Stimulated activated CD4-positive, alpha-beta T cell treated with anti-CD3 and anti-CD28 coated beads, TNF-alpha, amount 100 ng/mL, for 24 hours (primary cell): ENCODE data around the gene DCLK1.

Experiments
- DNase-seq, 3 experiments: peaks; one replicate each; pipeline ENCODE4 v3.0.0-alpha.2; 2020; ENCODE audit warnings: low read depth in 3 of 3

DCLK1 gene

DNA sequence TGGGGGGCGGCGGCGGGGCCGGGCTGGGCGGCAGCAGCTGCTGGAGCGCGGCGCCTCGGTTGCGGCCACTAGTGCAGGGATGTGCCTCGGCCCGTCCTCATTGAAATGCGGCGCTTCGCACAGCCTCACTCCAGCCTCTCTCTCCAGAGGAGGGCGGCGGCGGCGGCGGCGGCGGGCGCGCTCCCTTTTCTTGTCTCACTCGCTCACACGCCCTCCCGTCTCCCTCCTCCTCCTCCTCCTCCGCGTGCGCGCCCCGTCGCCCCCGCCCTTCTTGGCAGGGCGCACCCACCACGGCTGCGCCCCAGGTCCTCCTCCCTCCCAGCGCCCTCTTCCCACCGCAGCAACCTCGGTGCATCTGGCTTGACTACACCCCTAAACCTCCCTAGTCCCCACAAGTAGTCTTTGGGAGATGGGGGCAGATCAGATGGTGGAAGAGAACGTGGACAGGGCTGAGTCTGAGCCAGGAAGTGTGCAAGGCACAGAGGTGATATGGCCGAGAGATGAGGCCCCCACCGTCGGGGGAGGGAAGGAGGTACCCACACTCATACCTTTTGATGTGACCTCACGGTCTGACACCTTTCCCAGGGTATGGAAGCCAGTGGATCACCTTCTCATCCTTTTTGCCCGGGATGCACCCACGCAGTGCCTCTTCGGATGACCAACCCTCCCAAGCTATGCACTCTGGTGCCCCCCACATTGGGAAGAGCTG, at the start of gene DCLK1:
DCLK1 (minus strand) TSS at position 161 of the 709 bp plus-strand sequence.
- no peak for DNase-seq

DNA sequence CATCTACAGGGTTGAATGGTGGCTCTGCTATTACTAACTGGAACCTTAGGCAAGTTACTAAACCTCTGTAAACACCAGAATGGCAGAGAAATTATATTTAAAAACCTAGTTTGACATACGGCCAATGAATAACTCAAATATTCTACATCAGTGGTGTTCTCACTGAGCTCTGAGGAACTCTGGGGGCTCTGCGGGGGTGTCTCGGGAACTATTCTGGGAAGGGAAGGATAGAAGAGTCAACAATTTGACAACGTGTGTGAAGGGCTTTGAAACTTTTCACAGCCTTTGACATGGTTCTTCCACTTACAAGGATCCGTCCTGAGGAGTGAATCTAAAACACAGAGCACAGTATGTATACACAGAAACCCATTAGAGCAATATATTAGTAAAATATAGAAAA, 44.4 kb upstream of the DCLK1 start:
- no peak for DNase-seq

DNA sequence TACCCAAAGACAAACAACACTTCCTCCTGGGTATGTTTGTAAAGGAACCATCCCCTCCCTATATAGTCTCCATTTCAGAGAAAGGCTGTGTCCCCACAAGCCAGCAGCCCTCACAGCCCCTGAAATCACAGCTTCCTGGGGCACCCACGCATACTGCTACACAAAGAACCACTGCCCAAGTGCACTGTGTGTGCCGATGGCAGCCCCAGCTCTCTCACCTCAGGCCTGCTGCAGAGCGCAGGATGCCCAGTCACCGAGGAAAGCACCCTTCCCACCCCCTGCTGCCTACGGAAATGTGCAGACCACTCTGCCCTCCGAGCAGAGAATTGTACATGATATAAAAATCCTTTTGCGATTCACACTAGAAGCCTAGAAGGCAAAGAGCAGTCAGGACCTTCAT, 43.7 kb upstream of the DCLK1 start:
- DNase-seq, result no peak

DNA sequence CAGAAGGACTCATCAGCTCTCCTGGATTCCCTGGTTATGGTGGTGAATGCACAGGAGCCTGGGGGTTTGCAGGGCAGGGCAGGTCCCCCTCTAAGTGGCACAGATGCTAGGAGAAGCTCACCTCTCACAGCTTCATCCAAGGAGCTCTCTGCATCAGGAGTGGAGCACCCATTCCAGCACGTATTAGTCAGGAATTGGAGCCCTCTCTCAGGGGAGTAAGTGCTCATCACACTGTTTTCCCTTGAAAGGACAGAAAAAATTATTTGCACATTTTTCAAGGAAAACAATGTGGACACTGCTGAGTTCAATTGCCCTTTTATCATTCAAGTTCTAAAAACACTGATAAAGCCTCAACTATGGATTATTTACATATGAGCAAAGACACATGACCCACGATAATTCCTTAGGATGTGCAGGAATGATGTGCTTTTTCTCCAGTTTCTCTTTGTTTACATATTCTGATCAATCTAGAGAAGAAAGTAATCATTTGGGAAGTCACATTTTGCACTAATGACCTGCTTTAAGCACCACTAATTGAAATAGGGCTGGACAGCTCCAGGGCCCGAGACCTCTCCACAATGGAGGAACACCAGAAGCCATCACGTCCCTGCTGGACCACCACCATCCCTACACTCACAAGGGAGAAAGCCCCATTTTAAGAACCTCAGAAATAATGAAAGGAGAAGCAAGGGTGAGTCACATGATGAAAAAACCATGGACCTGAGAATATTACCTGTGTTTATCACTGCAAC, 42.6 kb upstream of the DCLK1 start:
- DNase-seq, result no peak

DNA sequence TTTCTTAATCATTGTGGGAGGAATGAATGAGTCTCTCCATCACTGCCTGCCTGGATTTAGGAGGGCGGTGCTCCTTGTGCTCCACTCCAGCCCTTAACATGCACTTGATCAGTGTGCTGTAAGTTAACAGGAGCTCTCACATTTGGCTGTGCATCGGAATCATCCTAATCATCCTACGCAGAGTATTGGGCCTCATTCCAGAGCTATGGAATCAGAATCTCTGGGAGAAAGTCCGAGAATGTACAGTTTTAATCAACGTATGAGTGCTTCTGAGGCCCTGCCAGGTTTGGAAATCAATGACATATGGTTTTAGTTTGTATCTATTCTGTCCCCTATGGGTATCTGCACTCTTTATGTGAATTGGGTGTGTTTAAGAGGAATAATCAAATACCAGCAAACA, 34.9 kb upstream of the DCLK1 start:
- DNase-seq, result no peak

DNA sequence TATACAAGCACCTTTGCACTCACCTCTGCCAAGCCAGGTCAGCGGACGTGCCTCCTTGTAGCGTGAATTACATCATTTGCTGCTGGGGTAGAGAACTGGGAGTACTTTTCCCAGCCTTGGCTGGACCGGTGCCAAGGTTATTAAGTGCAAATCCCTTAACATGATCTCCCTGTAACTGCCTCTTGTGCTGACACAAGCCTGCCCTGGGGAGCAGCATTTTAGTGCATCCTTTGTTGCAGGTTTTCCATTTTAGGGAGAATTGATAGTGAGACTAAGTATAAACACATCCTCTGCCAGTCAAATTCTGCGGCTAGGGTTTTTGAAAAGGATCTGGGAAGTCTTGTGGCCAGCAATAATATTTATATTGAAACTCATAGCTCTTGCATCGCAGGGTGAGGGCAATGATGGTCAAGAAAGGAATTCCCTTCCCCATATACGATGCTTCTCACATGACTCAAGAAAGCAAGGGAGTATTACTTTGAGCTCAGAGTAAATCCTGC, 32.7 kb upstream of the DCLK1 start:
- DNase-seq, result no peak

DNA sequence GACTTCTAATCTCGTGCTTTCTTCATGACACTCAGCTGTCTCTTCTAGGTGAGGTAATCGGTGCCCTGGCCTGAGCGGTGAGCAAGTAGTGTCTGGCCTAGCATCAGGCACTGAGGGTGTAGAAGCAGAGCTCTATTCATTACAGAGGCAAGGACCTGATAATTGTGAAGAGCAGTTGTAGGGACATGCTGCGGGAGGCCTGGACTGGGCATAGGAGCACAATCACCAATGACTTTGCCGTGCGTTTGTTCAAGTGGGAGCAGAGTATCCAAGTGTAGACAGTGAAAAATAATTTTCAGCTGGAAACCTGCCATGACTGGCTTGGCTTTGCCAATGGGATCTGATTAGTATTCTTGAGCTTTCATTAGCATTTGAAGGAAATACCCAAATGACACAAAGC, 32.1 kb upstream of the DCLK1 start:
- no peak for DNase-seq

DNA sequence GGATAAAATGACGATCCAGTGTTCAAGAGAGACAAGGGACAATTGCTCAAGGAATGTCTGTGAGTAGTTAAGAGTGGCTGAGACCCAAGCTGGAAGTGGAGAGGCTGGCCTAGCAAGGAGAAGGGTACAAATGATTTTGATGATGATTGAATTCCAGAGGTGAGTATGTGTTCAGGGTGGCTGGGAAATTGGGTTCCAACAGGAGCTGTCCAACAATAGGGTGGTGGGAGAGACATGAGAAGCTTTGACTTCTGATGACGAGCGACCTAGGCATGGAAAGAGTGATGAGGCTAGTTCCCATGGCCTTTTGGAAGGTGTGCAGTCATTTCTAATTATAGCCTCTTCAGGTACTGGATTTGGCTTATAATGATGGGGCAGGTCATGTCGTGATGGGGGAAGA, 29.1 kb upstream of the DCLK1 start:
- DNase-seq, result no peak

DNA sequence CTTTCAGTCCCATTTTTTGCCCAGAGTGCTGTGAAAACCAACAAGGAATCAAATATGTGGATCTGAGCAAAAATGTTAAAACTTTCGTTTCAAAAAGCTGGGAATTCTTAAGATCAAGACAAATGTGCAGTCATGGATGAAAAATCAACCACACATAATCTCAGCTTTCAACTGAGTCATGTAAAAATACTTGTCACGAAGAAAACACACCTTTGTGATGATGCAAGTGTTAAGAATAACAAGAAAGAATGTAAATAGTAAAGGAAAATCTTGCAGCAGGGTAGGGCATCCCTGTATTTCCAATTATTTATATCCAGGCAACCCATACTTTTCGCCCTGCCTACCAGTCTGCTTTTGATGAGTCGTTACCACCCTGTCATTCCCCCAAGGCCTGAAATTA, 27.4 kb upstream of the DCLK1 start:
- no peak for DNase-seq

DNA sequence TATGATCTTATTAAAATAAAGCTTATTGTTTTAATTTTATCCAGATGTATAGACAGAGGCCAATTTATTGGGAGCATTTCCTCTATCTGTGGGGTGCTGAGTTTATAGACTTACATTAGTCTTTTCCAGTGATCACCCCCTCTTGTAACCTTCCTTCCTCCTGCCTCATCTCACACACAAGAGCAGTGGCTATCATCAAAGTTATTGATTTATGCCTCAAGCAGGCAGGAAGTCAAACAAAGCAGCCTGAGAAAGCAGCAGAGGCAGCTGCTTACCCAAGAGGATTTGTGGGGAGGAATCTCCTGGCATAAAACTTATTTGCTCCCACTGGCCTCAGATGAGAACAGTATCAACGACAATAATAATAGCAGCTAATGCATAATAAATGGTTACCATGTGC, 26.3 kb upstream of the DCLK1 start:
- DNase-seq, result no peak

DNA sequence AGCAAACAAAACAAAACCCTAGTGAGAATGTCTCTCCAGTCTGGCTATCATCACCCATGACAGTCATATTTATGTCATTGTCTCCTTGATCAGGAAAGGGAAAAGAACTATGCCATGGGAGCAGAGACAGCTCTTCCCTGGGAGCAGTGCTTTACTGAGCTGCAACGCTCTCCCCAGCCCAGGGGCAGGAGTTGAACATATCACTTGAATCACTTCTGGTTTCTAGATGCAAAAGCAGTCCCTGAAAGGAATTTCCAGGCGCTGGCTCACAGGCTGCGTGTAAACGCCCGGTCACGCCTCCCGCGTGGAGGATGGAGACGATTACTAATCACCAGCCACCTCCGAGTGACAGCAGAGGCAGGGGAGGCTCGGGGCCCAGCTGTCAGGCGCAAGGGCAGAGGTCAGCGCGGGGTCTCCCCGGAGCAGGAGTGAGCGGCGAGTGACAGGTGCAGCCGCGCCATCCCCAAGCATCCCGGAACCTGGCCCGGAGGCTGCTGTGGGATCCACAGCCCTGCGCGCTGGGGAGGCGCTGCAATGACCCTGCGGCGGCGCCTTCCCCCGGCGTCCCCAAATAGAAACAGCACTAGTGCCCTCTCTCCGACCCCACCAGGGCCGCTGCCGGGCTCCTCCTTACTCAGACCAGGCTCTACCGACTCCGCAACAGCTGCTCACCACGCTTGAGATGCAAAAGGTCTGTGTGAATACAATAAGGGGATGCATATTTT, 23.5 kb upstream of the DCLK1 start:
- DNase-seq, result no peak

DNA sequence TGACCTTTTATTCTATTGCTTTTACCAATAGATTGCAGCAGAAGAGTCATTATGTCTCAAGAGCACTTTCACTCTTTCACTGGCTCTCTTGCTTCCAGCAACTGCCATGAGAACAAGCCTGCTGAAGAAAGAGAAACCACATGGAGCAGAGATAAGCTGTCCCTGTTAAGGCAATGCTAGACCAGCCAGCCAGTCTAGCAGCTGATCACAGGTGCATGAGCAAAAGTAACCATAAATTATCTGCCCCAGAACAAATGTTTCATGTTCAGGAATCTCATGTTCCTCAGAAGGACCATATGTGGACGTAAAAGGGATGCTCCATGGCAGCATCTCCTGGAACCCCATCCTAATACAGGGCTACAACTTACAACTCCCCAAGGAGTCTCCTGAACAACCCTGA, 20.4 kb upstream of the DCLK1 start:
- DNase-seq, result no peak

DNA sequence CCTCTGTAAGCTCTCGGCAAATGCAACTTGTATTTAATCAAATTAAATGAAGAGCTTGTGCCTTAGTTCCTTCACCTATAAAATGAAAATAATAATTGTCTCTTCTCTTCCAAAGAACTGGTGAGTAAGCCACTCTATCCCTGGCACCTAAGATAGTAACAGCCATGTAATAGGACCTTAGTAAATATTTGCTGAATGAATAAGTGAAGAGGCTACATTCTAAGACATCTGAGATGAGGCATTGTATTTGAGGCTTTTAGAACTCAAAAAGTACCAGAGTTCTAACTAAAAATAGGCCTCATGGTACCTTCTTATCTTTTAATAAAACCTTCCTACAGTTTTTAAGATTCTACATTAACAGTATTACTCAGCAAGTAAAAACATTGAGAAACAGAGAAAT, 17.3 kb upstream of the DCLK1 start:
- DNase-seq, result no peak

DNA sequence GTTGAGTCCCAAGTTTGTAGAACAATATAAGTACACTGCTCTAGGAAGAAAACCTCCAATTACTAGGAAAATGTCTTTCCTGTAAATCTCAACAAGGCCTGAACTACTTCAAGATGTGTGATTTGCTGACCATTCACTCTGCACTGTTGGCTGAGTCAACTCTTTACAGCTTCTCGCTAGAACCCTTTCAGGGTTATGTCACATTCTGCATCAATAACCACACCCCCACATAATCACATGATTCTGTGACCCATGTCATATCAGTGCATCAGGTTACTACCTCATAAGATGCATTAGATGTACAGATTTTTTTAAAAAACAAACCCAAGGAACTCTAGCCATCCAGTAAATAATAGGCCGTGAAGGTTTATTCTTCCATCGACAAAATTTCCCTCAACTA, 16.1 kb upstream of the DCLK1 start:
- no peak for DNase-seq

DNA sequence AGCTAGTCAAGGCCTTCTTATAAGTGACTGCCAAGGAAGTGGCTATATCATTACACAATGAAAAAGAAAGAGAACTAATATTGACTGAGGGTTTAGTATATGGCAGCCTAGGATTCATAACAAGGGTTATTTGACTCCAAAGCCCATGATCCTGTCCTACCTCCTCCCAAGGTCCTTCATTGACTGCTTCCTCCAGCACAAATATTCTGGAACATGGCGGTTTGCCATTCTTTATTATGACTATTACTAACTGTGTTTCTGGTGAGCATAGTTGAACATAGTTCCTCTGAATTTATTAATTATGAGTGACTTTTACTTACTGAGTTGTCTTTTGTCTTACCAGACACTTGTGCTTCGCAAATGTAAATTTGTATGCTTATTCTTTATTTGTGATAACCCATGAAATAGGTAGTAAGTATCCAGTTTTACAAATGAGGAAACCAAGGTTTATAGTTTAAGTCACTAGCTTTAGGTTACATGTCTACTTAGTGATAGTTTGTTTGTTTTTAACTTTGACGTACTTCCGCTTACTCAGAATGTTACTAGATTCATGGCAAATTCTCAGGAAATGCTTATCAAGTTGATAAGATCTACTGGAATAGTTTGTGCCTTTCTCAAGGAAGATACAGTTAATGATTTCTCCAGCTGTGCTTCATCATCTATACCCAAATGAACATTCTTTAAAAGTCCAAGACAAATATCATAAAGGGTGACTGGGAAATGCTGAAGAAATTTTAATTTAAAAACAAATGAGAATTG, 15.5 kb upstream of the DCLK1 start:
- no peak for DNase-seq

DNA sequence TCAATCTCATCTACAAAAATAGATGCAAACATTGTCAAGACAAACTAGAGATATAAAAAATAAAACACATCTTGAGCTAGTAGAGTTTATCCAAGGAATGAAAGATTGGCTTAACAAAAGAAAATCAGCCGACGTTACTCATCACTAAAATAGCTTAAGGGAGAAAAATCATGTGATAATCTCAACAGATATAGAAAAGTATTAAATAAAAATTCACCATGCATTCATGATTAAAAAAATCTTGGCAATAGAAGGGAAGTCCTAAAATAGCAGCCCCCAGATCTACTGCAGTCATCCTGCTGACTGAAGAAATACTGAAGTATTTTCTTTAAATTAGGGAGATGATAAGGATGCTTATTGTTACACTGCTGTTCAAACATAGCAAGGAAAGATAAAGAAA, 12.6 kb upstream of the DCLK1 start:
- DNase-seq, result no peak

DNA sequence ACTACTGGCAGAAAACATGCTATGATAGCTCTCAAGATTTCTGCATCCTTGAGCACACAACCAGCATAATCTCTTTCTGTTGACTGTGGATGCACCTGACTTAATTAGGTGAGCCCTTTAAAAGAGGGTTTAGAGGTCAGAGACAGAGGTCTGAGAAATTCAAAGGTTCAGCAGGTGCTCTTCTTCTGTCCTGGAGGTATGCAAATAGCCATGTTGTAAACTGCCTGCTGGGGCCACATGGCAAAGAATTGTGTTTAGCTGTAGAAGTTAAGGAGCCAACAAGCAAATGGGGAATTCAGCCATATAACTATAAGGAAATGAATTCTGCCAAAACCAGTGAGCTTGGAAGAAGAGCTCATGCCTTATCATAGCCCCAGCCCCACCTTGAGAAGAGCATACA, 11.6 kb upstream of the DCLK1 start:
- DNase-seq, result no peak

DNA sequence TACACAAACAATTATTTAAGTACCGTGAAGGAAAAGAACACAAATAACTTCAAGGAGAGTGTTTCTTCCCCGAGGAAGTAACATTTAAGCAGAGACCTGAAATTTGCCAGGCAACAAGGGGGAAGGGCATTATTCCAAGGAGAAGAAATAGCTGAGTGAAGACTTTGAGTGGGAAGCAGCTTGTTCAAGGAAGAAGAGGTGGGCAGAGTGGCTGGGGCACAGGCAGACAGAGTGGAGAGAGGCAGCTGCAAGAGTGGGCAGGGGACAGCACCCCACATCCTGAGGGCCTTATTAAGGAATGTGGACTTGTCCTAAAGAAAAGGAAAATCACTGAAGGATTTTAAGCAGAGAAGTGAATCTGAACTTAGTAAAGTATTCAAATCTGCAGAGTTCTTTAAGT, 4.7 kb upstream of the DCLK1 start:
- no peak for DNase-seq

DNA sequence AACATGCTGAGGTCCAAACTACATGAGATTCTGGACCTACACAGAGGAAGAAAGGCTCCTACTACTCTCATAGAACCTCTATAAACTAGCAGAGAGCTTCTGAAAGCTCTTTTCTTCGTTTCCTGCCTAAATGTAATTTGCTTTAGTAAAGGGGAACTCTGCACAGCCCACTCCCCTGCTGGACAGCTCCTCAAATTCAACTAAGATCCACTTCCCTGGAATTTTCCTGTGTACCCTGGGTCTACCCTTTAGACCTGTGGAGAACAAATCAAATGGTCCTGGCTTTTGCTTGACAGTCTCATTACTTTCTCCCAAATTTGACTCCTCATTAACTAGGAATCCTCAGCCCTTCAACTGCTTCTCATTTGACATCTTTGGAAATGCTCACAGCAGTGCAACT, 3.5 kb upstream of the DCLK1 start:
- DNase-seq, result no peak

DNA sequence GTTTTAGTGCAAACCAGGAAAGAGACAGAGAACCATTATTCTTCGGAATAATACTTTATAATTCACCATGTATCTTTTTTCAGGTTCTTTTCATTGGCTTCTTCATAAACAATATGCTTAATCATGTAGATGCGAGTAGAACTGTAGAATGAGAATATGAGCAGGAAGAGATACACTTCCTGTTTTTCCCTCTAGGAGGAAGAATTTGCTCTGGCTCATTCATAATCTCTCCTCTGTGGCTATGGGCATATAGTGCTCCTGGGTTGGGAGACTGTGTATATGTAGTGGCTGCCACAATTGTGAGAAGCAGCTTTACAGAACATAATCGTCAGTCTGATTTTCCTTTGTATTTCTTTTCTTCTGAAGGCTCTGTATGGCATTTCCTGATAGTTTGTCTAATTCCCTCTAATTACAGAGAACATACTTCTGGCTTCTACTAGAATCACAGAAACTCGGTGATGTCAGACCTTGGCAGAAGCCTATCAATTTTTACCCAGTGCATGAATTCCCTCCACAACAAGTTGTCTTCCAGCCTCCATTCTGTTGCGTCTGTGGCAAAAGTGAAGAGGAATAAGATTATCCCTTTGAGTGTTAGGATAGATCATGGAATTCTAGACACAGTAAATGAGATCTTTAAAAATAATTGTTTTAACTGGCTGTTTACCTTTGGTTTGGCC, 2.9 kb upstream of the DCLK1 start:
- DNase-seq, result no peak

DNA sequence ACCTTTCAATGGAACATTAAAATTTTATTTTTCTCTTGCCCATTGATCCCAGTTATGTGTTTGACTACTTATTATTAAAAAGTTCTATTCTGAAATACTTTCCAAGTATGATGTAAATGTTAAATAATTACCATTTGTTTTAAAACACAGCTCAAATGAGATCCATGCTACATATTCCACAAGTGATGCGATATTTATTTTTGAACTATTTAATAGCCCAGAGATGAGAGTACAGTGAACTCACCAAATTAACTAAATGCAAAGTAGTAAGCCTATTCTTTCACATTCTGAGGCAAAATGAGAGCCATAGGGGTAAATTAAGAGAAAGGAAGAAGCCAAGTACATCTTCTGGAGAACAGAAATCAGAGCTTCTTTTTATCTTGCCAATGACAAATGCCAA, 1.2 kb upstream of the DCLK1 start:
- DNase-seq, result no peak

DNA sequence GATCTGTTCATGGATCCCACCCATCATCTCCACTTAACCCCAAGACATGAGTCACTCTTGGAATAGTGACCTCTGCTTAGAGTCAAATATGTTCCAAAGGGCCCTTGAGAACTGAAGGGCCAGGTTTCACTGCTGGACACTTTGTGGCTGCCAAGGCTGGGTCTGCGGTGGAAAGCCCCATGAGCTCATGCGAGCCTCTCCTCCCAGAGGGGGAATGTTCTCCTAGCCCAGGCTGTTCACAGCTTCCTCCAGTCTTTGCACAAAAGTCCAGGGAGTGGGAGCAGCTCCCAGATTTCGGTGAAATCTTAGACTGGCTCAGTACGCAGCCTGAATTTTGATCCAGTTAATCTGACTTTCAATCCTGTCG, 732 bp upstream of the DCLK1 start:
- DNase-seq, result no peak
